Adipocyte (in vitro differentiated cells): ENCODE data around the gene MORC3.
A peak's percentile ranks its signal among the peaks of the same experiment; 100 is the strongest.
"Not testable (repeated sequence)": the region's sequence is repeated elsewhere in the genome, so short reads cannot be mapped to it uniquely, and the experiment has no call there.

Experiments used
- DNase-seq: peaks from one replicate; pipeline ENCODE4 v3.0.0-alpha.2; 2015; ENCODE audit warnings: low read depth
- H3K27me3 ChIP-seq: replicated peaks from 2 replicates; pipeline ENCODE4 v1.7.0; 2013; ENCODE audit warnings: mild to moderate bottlenecking, low read length, moderate library complexity; ENCODE audit not compliant: control insufficient read depth, insufficient read depth
- H3K36me3 ChIP-seq: 2 replicates; pipeline ENCODE4 v1.7.0; 2013; ENCODE audit warnings: low read length, mild to moderate bottlenecking, moderate library complexity; ENCODE audit not compliant: control insufficient read depth, insufficient read depth, severe bottlenecking
- H3K4me1 ChIP-seq: 2 replicates; pipeline ENCODE4 v1.7.0; 2013; ENCODE audit warnings: mild to moderate bottlenecking, low read length, moderate library complexity; ENCODE audit not compliant: control insufficient read depth, insufficient read depth
- H3K4me3 ChIP-seq: 2 replicates; pipeline ENCODE4 v1.7.0; 2013; ENCODE audit warnings: mild to moderate bottlenecking, low read length, moderate library complexity
- H3K9ac ChIP-seq: 2 replicates; pipeline ENCODE4 v1.7.0; 2013; ENCODE audit warnings: mild to moderate bottlenecking, low read length, moderate library complexity
- H3K9me3 ChIP-seq: 2 replicates; pipeline ENCODE4 v1.7.0; 2013; ENCODE audit warnings: mild to moderate bottlenecking, low read length, moderate library complexity; ENCODE audit not compliant: control insufficient read depth

The MORC3 gene, protein sequence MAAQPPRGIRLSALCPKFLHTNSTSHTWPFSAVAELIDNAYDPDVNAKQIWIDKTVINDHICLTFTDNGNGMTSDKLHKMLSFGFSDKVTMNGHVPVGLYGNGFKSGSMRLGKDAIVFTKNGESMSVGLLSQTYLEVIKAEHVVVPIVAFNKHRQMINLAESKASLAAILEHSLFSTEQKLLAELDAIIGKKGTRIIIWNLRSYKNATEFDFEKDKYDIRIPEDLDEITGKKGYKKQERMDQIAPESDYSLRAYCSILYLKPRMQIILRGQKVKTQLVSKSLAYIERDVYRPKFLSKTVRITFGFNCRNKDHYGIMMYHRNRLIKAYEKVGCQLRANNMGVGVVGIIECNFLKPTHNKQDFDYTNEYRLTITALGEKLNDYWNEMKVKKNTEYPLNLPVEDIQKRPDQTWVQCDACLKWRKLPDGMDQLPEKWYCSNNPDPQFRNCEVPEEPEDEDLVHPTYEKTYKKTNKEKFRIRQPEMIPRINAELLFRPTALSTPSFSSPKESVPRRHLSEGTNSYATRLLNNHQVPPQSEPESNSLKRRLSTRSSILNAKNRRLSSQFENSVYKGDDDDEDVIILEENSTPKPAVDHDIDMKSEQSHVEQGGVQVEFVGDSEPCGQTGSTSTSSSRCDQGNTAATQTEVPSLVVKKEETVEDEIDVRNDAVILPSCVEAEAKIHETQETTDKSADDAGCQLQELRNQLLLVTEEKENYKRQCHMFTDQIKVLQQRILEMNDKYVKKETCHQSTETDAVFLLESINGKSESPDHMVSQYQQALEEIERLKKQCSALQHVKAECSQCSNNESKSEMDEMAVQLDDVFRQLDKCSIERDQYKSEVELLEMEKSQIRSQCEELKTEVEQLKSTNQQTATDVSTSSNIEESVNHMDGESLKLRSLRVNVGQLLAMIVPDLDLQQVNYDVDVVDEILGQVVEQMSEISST

DNA sequence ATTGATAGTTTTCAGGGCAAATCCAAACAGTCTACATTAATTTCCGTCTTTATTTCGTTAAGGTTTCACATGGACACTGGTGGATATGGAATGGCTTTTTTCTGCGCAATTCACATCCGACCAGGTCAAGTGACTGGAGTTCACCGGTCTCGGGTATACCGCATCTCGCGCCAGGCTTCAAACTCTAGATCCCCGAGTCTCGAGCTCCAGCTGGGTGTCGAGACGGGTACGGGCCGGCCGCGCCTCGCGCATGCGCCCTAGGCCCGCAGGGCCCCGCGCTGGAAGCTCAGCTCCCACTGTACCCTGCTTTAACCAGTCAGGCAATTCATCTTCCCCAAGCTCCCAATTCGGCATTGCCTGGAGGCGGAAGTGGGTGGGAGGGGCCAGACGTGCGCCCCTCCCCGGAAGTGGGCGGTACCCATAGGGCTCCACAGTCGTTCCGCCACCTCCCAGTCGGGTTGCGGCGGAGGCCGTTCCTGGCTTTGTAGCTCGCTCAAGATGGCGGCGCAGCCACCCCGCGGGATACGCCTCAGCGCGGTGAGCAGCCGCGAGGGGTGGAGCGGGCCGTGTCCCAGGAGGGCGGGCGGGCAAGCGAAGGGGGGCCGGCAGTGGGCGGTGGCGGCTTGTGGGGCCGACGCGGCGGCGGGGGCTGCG, at the start of gene MORC3:
MORC3 (plus strand) TSS at position 431 of the 654 bp plus-strand sequence; CDS start at position 499, 68 bp downstream.
- peak; percentile 99 for DNase-seq

DNA sequence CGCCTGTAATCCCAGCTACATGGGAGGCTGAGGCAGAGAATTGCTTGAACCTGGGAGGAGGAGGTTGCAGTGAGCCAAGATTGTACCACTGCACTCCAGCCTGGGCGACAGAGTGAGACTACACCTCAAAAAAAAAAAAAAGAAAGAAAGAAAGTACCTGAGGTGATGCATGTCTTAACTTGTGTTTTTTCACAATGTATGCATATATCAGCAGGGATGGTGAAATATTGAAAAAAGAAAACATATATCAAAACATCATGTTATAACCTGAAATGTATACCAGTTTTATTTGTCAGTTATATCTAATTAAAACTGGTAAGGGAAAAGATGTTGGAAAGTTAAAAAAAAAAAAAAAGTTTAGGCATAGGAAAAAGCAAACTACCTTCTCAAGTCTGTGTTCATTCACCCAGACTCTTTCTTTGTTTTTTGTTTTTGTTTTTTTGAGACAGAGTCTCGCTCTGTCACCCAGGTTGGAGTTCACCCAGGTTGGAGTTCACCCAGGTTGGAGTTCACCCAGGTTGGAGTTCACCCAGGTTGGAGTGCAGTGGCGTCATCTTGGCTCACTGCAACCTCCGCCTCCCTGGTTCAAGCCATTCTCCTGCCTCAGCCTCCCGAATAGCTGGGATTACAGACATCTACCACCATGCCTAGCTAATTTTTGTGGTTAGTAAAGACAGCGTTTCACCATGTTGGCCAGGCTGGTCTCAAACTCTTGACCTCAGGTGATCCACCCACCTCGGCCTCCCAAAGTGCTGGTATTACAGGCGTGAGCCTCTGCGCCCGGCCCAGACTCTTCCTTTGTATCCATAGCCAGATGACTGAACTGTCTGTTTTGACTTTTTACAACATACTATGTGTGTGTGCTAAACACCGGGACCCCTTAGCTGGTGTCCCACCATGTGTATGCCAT, 49.0 kb upstream of the MORC3 start:
- H3K4me3 ChIP-seq, H3K36me3 ChIP-seq, H3K27me3 ChIP-seq, DNase-seq, H3K9me3 ChIP-seq, H3K4me1 ChIP-seq, H3K9ac ChIP-seq: not testable (repeated sequence)

More for the DNA sequence above, at the start of gene MORC3:
- no peaks in the 10 kb centered on the region for H3K36me3 ChIP-seq
- H3K4me1 ChIP-seq = peaks cover 32% of the 10 kb centered on the region
- H3K9me3 ChIP-seq = no peaks in the 10 kb centered on the region
- H3K9ac ChIP-seq = peak within 1 kb of the TSS; percentile 86
- H3K27me3 ChIP-seq = no peaks in the 10 kb centered on the region
- H3K4me3 ChIP-seq = peak within 1 kb of the TSS; percentile 91

DNA sequence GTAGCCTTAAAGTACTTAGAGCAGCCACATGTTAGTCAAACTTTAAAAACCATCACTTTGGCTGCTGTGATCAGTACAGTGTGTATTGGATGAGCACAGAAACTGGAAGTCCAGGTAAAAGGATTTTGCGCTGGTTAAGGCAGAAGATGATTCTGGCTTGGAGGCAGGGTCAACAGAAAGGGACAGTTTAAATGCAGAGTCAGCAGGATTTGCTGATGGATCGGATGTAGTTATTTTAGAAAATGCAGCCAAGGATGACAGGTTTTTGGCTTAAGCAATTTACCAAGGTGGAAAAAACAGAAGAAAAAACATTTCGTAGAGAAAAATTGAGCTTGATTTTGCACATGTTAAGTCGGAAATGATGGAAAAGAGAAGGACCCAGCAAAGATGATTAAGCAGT, 45.9 kb upstream of the MORC3 start:
- Histone ChIP-seq H3K9me3 (no peaks in the 10 kb centered on the region), H3K4me1 (no peaks in the 10 kb centered on the region), H3K4me3 (no peak overlapping the region), H3K27me3 (no peaks in the 10 kb centered on the region), H3K36me3 (no peaks in the 10 kb centered on the region), H3K9ac (no peak overlapping the region)
- no peak for DNase-seq

DNA sequence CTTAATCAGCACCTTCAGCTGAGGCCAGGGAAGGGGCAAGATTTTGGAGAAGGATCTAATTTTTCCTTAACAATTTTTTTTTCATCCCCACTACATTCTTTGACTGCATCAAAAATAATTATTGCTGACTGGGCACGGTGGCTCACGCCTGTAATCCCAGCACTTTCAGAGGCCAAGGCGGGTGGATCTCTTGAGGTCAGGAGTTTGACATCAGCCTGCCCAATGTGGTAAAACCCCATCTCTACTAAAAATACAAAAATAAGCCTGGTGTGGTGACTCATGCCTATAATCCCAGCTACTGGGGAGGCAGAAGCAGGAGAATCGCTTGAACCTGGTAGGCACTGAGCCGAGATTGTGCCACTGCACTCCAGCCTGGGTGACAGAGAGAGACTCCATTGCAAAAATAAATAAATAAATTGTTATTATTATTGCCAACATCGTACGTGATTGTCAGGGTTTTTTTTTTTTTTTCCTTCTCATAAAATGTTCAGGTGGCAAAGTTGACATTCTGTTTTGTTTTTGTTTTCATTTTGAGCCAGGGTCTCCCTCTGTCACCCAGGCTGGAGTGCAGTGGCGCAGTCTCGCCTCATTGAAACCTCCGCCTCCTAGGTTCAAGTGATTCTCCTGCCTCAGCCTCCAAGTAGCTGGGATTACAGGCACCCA, 37.3 kb upstream of the MORC3 start:
- no peaks in the 10 kb centered on the region for H3K4me1 ChIP-seq
- DNase-seq = peak; percentile 12
- H3K27me3 ChIP-seq = no peaks in the 10 kb centered on the region
- no peak overlapping the region for H3K4me3 ChIP-seq
- no peaks in the 10 kb centered on the region for H3K9me3 ChIP-seq
- no peak overlapping the region for H3K9ac ChIP-seq
- H3K36me3 ChIP-seq = peaks cover 5% of the 10 kb centered on the region

DNA sequence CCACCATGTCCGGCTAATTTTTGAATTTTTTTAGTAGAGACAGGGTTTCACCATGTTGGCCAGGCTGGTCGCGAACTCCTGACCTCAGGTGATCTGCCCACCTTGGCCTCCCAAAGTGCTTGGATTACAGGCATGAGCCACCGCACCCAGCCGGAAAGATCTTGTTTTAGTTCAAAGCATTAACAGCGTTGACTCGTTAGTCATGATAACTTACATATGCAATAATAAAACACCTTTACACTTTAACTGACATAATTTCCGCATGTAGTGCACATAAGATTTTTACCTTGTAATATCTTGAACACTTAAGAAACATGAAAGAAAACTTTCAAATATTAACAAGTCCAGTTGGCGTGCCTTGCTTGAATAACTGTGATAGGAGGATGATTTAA, 36.8 kb upstream of the MORC3 start:
- not testable (repeated sequence) for DNase-seq, H3K9me3 ChIP-seq, H3K36me3 ChIP-seq, H3K9ac ChIP-seq, H3K27me3 ChIP-seq, H3K4me3 ChIP-seq, H3K4me1 ChIP-seq

DNA sequence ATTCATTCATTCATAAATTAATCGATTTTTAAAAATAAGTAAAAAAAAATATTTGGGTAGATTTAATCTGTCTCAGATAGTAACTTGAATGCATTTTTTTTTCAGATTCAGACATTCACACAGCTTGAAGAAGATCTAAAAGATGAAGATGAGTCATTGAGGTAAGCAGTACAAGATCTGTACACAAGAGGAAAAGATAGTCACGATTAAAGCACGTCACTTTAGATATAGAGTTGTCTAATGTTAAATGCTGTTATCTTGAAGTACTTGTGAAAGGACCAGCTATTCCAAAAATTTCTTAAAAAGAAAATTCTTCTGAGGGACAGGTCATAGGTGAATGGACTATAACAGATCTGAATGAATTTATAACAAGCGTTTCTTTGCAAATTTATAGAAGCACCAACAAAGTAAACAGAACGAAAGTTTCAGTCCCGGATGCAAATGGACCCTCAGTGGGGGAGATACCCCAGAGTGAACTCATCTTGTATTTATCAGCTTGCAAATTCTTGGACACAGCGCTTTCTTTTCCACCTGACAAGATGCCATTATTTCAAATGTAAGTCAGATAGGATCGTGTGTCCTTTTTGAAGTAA, 31.2 kb upstream of the MORC3 start:
- no peak overlapping the region for H3K4me3 ChIP-seq

DNA sequence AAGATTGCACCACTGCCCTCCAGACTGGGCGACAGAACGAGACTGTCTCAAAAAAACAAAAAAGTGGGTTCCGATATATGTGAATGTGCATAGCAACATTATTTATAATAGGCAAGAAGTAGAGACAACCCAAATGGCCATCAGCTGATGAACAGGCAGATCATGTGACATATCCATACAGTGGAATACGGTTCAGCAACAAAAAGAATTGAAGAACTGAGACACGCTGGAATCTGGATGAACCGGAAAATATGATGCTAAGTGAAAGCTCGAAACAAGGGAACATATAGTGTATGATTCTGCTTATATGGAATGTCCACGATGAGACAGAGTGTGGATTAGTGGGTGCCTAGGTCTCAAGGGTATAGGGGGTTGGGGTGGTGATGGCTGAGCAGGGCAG, 28.5 kb upstream of the MORC3 start:
- Histone ChIP-seq H3K27me3 (no peaks in the 10 kb centered on the region), H3K4me3 (no peak overlapping the region), H3K36me3 (peaks cover 4% of the 10 kb centered on the region), H3K9me3 (no peaks in the 10 kb centered on the region), H3K4me1 (peaks cover 7% of the 10 kb centered on the region), H3K9ac (no peak overlapping the region)
- DNase-seq = no peak

More for the DNA sequence above, 31.2 kb upstream of the MORC3 start:
- peaks cover 4% of the 10 kb centered on the region for H3K36me3 ChIP-seq
- peaks cover 7% of the 10 kb centered on the region for H3K4me1 ChIP-seq
- no peaks in the 10 kb centered on the region for H3K27me3 ChIP-seq
- DNase-seq = no peak
- no peaks in the 10 kb centered on the region for H3K9me3 ChIP-seq
- no peak overlapping the region for H3K9ac ChIP-seq

DNA sequence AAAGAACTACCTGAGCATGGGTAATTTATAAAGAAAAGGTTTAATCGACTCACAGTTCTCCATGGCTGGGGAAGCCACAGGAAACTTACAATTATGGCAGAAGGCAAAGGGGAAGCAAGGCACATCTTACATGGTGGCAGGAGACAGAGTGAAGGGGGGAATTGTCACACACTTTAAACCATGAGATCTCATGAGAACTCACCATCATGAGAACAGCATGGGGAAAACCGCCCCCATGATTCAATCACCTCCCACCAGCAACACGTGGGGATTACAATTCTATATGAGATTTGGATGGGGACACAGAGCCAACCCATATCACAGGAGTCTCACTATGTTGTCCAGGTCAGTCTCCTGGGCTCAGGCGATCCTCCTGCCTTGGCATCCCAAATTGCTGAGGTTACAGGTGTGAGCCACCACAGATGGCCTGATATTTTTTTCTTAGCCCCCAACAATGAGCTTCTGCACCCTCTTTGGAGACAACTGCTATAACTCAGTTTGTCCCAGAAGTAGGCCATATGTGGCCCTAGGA, 22.5 kb upstream of the MORC3 start:
- H3K9me3 ChIP-seq = no peaks in the 10 kb centered on the region
- H3K9ac ChIP-seq = no peak overlapping the region
- no peaks in the 10 kb centered on the region for H3K4me1 ChIP-seq
- peaks cover 4% of the 10 kb centered on the region for H3K36me3 ChIP-seq
- H3K27me3 ChIP-seq = no peaks in the 10 kb centered on the region
- no peak for DNase-seq
- H3K4me3 ChIP-seq = no peak overlapping the region

DNA sequence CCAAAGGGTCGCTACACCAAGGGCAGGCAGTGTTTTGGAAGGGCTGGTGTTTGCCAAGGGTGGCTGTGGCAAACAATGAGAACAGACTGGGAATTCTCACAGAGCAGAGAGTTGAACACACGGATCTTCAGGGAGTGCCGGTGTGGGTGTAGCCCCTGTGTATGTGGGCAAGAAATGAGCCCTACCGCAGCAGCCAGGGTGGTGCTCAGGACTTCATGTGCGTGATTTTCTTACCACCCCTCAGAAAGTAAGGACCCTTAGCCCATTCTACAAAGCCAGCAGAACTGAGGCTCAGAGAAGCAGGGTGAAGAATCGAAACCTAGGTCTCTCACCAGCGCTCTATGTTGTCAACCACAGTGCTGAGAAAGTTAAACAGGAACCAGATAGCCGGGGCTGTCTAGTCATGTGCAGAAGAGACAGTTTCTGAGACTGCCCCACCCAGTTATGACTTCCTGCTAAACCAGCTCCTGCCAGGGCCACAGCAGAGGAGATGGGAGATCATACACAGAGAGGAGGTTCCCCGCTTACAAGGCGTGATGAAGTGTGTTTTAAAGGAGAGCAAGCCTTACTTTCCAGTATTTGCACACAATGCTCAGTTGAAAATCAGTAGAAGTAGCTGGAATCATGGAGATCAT, 21.9 kb upstream of the MORC3 start:
- no peak overlapping the region for H3K4me3 ChIP-seq
- H3K4me1 ChIP-seq = no peaks in the 10 kb centered on the region
- peak; percentile 3 for DNase-seq
- H3K36me3 ChIP-seq = peaks cover 4% of the 10 kb centered on the region
- H3K27me3 ChIP-seq = no peaks in the 10 kb centered on the region
- H3K9me3 ChIP-seq = no peaks in the 10 kb centered on the region
- no peak overlapping the region for H3K9ac ChIP-seq
